Loucy (cell line): Measurements from ENCODE around the gene PANX2.

ENCODE experiments used
- CTCF ChIP-seq: fragments of 200-600 bp; sonication (generic); conservative IDR thresholded peaks from 2 replicates; pipeline ENCODE4 v1.5.1; 2014; ENCODE audit warnings: mild to moderate bottlenecking, antibody characterized with exemption, low read length
- EZH2phosphoT487 ChIP-seq: fragments of 200-600 bp; IDR thresholded peaks from 2 replicates; pipeline ENCODE4 v1.6.1; 2018; ENCODE audit warnings: antibody characterized with exemption, mild to moderate bottlenecking, moderate library complexity, borderline replicate concordance

GRCh38 chr22:50146439-50147238 is 23.9 kb upstream of the PANX2 start:
- TF ChIP-seq CTCF (no peak), EZH2phosphoT487 (no peak)
